ENCODE data around the gene ADCY7. TPM values are rescaled to one million over a fixed set of nuclear protein-coding genes. Genes with fewer than 3 reads are reported as not detected.
"Not testable (repeated sequence)": the region's sequence is repeated elsewhere in the genome, so short reads cannot be mapped to it uniquely, and the experiment has no call there.

ADCY7 gene
- polyA plus RNA-seq, 3 donors = 3.5 to 10.9 (median 5.3) TPM

DNA sequence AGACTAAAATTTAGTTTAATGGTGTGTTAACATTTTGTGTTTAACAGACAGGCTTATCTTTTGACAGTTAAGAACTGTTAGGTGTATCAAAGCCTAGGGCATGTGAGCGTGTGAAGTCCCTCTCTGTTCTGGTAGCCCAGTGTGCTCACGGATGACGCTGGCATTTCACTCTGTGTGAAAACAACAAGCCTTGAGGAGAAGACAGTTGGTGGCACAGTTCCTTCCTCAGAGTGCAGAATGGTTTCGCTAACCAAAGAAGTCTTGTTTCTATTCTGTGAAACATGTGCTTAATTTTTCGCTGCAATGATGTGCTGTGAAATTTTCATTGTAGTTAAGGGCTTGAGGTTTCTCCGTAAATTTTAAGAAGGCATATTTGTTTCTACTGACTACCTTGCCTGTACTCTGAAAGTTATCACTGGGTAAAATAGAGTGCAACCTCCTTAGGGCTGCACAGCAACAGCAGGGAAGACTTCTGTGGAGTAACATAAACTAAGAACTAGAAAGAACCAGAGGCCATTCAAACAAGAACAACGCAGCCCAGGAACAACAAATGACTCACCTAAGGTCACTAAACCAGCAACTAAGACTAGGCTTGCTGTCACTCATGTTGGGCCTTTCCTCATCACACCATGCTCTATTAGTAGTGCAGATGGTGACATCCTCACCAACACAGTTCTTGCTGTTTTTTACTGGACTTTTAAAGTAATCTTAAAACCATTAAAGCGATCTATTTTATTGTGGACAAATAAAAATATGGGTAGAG, 69.0 kb downstream of the ADCY7 start:
- no peak overlapping the region for H3K27ac ChIP-seq (ENCODE audit: low read depth, low read length)
- 79 to 84% (median 82%) methylated on average over 8 of the region's 8 CpGs for WGBS, 3 donors

DNA sequence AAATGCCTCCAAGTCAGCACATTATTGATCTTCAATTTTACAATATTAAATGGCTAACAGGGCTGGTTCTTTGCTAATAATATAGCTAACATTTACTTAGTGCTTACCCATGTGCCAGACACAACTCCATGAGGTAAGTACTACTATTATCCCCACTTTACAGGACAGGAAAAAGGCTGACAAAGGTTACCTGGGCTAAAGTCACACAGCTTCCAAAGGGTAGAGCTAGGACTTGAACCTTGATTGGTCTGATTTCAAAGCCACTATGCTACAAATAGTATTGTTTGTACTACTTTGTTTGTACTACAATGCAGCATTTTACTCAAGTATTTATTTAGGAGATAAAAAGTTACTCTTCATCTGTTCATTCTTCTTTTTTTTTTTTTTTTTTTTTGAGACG, 70.5 kb downstream of the ADCY7 start:
- 100% methylated on average over 1 of the region's 1 CpG; no CpG with 5 or more reads in 2 of the 3 donors for WGBS, 3 donors
- H3K27ac ChIP-seq (ENCODE audit: low read depth, low read length) = no peak overlapping the region

DNA sequence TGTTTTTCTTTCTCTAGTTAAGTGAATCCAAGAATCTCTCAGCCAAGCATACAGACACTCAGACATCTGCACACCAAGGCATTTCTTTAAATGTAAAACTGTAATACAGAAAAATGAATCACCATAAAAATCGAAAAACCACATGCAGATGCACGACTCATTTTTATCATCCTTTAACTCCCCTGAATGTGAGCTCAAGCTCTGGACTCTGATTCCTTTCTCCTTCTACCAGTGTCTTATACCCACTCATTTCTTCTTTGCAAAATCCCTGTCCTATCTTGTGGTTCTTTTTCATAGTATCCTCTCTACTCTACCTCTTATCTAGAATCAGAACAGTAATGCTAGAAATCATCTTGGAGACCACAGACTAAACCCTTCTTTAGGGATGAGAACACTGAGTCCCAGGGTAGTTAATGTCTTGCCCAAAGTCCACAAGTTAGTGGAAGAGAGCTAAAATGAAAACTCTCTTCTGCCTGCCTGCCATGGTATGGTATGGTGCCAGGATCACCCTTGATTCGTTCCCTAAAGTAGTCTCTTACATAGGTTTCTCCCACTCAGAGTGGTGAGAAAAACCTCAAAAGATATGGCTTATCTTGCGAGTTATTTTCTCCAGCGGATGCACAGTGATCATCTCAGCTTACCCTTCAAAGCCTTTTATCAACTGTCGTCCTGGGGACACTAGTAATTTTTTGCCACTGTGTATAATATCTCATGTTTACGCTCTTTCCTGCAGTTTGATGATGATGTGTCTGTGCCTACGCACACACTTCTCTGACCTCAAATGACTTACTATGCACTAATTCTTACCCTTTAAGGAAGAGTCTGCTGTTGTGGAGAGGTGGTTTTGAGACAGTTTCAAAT, 72.2 kb downstream of the ADCY7 start:
- no peak overlapping the region for H3K27ac ChIP-seq (ENCODE audit: low read depth, low read length)
- 84 to 88% (median 87%) methylated on average over 8 of the region's 8 CpGs for WGBS, 3 donors

DNA sequence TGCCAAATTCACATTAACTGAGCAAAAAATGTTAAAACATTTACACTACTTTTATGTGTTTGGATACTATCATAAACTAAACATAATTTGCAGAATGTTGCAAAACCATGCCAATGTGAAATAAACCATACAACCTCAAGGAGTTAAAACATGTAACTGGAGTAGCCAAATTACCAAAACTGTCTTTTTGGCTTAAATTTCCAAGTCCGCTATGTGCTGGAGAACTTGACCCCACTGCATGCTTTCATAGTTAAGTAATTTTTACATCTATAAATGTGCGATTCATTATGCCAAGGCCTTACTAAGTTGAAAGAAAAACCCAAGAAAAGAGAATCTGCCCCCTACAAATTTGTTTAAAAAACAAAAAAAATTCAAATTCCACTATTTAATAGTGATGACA, 74.2 kb downstream of the ADCY7 start:
- WGBS, 3 donors = 59 to 91% (median 68%) methylated on average over 2 of the region's 2 CpGs
- no peak overlapping the region for H3K27ac ChIP-seq (ENCODE audit: low read depth, low read length)

DNA sequence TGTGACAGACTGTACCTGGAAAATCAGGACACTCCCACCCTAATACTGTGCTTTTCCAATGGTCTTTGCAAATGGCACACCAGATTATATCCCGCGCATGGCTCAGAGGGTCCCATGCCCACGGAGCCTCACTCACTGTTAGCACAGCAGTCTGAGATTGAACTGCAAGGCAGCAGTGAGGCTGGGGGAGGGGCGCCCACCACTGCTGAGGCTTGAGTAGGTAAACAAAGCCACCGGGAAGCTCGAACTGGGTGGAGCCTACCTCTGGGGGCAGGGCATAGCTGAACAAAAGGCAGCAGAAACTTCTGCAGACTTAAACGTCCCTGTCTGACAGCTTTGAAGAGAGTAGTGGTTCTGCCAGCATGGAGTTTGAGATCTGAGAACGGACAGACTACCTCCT, 77.2 kb downstream of the ADCY7 start:
- H3K27ac ChIP-seq (ENCODE audit: low read depth, low read length) = not testable (repeated sequence)
- WGBS, 3 donors = 70 to 85% (median 84%) methylated on average over 8 of the region's 8 CpGs

DNA sequence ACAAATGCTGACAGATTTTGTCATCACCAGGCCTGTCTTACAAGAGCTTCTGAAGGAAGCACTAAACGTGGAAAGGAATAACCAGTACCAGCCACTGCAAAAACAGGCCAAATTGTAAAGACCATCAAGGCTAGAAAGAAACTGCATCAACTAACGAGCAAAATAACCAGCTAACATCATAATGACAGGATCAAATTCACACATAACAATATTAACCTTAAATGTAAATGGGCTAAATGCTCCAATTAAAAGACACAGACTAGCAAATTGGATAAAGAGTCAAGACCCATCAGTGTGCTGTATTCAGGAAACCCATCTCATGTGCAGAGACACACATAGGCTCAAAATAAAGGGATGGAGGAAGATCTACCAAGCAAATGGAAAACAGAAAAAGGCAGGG, 78.9 kb downstream of the ADCY7 start:
- not testable (repeated sequence) for H3K27ac ChIP-seq (ENCODE audit: low read depth, low read length)
- WGBS, 3 donors = 86 to 90% (median 88%) methylated on average over 2 of the region's 2 CpGs

DNA sequence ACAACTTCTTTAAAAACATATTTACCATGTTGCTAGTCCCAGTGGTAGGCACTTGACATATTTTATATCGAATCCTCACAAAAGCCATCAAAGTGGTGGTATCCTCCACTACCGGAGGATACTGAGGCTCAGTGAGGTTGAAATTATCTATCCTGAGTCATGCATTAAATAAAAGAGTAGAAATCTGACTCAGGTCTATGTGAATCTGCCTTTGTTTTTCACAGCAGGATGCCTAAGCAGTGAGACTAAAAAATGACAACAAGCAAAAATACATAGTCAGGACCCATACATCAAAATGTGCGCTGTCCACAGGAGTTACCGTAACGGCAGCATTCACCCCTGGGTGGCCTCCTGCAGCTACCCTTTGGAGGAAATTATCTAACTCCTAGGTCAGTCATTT, 84.8 kb downstream of the ADCY7 start:
- H3K27ac ChIP-seq (ENCODE audit: low read depth, low read length) = no peak overlapping the region
- WGBS, 3 donors = 96 to 97% (median 96%) methylated on average over 5 of the region's 5 CpGs

DNA sequence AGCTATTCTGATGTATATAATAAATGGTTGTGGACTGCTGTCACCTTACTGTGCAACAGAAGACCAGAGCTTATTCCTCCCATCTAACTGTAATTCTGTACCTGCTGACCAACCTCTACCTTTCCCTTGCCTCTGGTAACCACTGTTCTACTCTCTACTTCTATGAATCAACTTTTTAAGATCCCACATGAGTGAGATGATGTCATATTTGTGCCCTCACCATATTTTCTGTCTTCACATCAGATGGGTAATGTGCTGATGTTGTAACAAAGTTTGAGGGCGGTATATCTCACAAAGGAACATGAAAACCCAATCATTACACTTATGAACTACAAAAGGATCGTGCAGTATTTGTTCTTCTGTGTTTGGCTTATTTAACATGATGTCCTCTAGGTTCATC, 85.6 kb downstream of the ADCY7 start:
- no peak overlapping the region for H3K27ac ChIP-seq (ENCODE audit: low read depth, low read length)
- 94 to 96% (median 95%) methylated on average over 2 of the region's 2 CpGs for WGBS, 3 donors

DNA sequence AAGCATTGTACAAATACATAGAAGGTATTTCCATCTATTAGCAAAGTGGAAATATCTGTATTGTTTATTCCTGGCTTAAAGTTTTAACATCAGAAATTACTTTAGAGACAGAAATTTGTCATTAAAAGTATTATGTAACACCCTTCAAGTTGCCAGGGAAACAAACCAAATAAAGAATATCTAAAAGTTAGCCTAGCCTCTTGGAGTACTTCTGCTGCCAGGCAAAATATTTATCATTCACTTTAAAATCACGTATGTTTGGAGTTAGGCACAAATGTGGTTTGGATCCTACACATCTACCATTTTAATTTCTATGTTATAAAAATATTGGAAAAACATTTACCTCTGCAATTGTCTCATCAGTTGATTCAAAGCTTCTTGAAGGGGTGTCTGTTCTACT, 87.7 kb downstream of the ADCY7 start:
- 34 to 57% (median 47%) methylated on average over 1 of the region's 1 CpG for WGBS, 3 donors
- no peak overlapping the region for H3K27ac ChIP-seq (ENCODE audit: low read depth, low read length)

DNA sequence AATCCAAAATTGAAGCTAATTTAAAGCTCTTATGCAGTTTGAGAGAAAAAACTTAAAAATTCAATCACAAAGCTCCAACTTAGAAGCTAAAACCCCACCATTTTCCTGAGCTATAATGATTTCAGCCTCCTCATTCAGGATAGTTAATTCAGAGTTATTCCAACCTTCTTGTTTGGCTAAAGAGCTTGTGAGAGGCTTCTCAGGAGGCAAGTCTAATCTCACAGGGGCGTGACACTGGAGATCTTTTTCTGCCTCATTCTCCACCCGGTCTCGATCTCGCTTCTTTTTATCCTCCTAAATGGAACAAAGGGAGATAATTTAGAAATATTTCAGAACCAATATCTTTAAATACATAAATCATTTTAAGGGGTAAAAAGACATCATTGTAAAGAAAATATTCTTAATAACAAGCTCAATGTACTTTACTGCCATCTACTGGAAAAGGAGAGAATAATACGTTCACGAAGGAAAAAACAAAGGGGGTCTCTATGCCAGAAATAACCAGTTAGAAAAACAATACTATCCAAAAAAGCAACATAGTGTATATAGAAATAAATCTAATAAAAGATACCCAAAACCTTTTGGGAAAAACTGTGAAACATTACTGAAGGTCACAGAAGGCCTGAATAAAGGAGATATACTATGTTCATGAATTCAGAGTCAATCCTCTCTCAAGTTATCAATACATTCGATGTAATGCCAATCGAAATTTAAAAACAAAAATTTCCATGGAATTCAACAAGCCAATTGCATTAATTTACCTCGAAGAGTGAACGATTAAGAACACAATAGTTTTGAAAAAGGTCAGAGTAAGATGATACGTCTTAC, 88.5 kb downstream of the ADCY7 start:
- no peak overlapping the region for H3K27ac ChIP-seq (ENCODE audit: low read depth, low read length)
- WGBS, 3 donors = 70 to 74% (median 71%) methylated on average over 11 of the region's 11 CpGs

DNA sequence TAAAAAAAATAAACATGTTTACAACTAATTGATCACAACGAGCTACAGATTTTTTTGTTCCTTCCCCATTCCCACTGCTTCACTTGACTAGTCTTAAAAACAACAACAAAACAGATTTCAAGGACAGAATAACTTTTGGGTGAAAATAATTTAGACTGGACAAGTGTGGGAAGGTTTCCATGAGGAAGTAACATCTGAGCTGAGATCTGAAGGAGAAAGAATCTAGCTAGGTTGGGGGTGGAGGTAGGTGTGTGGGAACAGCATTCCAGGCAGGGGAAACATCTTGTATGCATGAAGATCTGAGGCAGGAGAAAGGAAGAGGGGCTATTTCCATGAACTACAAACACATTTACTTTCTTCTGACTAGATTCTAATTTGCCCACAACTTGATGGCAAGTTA, 93.3 kb downstream of the ADCY7 start:
- WGBS, 3 donors = 43 to 50% (median 46%) methylated on average over 1 of the region's 1 CpG
- H3K27ac ChIP-seq (ENCODE audit: low read depth, low read length) = no peak overlapping the region

DNA sequence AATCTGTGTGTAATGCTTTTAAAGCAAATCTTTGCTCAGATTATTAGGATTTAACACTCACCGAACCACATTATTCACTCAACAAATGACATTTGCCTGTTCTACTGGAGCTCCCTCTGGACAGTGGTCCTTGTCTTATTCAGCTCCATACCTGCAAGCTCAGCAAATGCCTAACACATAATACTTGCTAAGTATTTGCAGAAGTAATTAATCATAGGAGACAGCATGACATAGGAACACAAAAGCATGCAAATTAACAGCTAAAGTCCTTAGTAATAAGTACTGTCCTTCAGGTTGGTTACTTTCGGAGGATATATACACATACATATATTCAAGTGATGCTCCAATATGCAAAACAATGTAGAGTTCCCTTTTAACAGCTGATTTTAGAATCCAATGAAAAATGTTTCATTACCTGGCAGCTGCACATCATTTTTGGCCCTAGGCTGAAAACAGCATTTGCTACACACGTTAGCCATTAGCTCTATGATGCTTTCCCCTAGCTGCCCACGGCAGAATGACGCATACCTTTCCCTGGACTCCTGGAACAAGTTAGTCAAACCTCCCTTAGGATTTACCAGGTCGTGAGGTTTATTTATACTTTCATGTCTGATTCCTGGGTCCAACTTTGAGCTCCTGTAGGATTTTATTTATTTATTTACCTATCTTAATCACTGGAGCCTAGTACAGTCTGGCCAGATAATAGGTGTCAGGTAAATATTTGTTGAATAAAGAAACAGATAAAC, 93.9 kb downstream of the ADCY7 start:
- H3K27ac ChIP-seq (ENCODE audit: low read depth, low read length) = no peak overlapping the region
- 51 to 79% (median 74%) methylated on average over 6 of the region's 6 CpGs for WGBS, 3 donors

DNA sequence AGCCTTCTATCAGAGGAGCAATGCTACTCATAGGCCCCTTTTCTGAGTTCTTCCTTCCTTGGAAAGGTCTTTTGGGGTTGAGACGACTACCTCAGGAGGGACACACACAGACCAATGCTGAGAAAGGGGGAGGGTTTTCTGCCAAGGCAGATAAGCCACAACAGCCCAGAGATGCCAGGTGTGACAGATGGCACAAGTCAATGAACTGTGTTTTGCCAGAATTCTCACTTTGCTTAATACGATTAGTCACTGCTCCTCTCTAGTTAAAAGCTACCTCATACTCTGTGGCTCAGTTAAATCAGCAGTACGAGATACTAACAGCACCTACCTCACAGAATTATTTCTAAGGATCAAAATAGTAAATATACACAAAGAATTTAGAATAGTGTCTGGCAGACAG, 94.4 kb downstream of the ADCY7 start:
- WGBS, 3 donors = 31 to 76% (median 69%) methylated on average over 3 of the region's 3 CpGs
- no peak overlapping the region for H3K27ac ChIP-seq (ENCODE audit: low read depth, low read length)

DNA sequence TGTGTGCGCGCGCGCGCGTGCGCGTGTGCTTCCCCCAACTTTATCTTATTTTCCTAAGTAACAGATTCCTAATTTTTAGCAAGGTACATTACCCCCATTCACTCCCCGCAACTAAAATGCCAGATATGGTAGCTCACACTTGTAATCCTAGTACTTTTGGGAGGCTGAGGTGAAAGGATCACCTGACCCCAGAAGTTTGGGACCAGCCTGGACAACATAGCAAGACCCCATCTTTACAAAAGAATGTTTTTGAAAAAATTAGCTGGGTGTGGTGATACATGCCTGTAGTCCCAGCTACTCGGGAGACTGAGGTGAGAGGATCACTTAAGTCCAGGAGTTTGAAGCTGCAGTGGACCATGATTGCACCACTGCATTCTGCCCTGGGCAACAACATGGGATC, 97.3 kb downstream of the ADCY7 start:
- 52 to 92% (median 79%) methylated on average over 10 of the region's 10 CpGs for WGBS, 3 donors
- H3K27ac ChIP-seq (ENCODE audit: low read depth, low read length) = no peak overlapping the region

DNA sequence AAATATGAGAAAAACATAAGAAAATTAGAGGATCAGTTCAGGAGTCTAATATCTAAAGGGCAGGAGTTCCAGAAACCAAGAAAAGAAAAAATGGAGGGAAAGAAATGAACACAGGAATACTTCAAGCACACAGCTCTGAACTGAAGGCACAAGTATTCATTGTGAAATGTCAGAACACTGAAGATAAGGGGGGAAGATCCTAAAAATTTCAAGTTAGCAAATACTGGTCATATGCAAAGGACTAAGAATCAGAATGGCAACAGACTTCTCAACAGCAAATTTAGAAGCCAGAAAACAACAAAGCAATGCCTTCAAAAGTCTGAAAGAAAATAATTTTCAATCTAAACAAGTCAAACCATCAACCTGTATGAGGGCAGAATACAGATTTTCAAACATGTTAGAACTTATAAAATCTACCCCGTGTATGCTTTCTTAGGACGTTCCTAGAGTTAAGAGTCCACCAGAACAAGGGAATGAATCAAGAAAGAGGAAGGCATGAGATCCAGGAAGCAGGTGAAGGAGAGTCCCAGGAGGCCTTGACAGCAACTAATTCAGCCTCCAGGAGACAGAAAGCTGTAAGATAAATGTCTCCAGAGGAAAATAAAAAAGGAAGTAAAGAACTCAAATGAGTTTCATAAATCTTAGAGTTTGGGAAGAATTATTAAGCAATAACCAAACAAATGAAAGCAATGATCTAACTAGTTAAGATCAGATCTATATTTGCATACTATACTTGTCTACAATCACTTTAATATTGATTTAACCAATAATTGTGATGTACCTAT, 99.6 kb downstream of the ADCY7 start:
- no peak overlapping the region for H3K27ac ChIP-seq (ENCODE audit: low read depth, low read length)
- 24 to 56% (median 32%) methylated on average over 2 of the region's 2 CpGs for WGBS, 3 donors
